ENCODE data around the gene PASK.

- TF ChIP-seq CTCF (conservative IDR thresholded peaks at IDR 0.05; ENCODE audit: low read length), result no peak
- TF ChIP-seq EZH2phosphoT487 (IDR thresholded peaks at IDR 0.05; ENCODE audit: borderline replicate concordance, low read depth, low read length), result no peak
Measured at GRCh38 chr2:241134711-241135110, 14.6 kb downstream of the PASK start.
